HG02759 (cell line): ENCODE data around the gene PDE8A.
"Not testable (repeated sequence)": the region's sequence is repeated elsewhere in the genome, so short reads cannot be mapped to it uniquely, and the experiment has no call there.

ENCODE experiments used
- ATAC-seq: cut with Tn5 transposase; IDR thresholded peaks from one replicate; pipeline ENCODE4 v1.9.1; 2021; ENCODE audit warnings: mild to moderate bottlenecking, moderate library complexity; ENCODE audit not compliant: unreplicated experiment

The PDE8A gene

DNA sequence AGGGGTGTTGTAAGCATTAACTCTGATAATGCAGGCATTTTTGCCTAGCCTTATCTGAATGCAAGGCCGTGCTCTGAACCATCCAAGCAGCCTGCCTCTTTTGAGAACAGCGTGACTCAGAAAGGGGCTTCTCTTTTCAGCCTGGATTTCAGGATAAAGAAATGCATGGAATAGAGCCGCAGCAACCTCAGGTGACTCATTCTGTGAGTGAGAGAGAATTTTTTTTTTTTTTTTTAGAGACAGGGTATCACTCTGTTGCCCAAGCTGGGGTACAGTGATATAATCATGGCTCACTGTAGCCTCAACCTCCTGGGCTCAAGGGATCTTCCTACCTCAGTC, 20.6 kb upstream of the PDE8A start:
- ATAC-seq, result no peak

DNA sequence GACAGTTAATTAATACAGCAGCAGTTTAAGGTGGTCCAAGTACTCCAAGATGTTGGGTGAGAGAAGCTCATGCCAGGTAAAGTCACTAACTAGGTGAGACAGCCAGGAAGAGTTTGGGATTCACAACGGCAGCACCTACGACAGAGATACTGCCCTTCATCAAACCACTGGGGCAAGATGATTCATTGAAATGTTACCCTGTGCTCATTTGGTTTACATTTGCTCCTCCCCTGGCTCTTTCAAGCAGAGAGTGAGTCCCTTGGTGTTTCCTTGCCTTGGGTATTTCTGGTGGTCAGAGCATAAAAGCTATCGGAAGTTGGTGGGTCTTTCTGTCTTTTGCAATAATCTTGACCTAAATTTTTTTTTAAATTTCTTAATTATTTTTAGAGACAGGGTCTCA, 19.9 kb upstream of the PDE8A start:
- ATAC-seq, result no peak

DNA sequence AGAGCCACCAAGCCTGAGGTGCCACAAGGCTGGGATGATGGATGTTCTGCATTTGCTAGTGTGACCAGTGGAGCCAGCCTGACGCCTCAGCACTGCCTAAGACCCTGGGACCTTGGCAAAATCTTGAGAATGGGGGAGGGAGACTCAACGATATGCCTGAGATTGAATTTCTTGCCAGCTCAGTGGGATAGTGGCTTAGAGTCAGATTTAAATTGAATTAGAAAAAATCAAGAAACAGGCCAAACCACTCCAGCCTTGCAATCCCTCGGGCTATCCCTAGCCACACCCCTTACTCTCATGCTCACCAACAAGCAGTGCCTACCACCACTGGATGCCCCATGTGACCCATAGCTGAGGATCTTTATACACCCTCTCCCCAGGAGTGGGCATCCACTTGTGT, 18.7 kb upstream of the PDE8A start:
- ATAC-seq, result no peak

DNA sequence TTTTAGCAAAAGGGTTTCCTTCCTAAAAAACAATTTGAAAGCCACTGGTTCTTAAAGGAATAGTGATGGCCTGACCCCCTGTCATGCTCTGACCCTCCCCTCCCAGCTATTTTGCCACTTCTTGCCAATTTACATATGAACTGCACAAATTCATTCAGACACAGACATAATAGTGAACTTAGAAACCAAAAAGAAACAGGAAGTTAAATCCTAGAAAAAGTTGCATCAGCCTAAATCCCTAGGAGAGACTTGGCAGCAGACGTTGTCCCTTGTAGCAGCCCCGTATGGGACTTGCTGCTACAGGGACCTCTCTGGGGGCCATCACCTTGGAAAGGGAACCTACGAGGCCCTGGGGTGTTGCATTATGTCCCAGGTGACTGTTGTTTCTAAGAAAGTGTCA, 14.3 kb upstream of the PDE8A start:
- ATAC-seq, result no peak

DNA sequence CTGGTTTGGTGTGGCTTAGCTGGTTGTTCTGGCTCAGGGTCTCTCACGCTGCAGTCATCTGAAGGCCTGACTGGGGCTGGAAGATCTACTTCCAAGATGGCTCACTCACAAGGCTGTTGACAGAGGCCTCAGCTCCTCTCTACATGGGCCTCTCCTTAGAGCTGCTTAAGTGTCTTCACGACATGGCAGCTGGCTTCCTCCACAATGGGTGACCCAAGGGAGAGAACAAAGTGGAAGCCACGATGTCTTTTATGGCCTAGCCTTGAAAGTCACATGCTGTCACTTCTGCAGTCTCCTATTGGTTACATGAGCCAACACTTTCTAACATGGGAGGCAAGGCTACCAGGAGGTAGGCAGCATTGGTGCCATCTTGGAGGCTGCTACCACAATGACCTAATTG, 13.4 kb upstream of the PDE8A start:
- ATAC-seq, result no peak

DNA sequence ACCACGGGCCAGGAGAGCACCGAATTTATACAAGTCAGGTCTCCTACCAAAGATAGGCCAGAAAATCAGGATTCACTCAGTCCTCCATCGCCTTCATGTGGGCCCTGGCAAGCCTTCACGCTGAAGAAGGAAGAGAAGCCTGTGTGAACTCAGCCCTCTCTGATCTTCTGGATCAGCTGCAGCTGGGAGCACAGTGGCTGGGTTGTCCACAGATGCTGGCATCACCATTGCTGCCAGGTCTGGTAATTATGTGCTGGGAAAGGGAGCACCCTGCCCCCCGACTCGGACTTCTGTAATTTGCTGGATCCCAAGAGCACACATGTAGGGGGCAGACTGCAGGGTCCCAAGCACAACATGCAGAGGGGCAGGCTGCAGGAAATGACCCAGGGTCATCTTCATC, 12.4 kb upstream of the PDE8A start:
- ATAC-seq, result no peak

DNA sequence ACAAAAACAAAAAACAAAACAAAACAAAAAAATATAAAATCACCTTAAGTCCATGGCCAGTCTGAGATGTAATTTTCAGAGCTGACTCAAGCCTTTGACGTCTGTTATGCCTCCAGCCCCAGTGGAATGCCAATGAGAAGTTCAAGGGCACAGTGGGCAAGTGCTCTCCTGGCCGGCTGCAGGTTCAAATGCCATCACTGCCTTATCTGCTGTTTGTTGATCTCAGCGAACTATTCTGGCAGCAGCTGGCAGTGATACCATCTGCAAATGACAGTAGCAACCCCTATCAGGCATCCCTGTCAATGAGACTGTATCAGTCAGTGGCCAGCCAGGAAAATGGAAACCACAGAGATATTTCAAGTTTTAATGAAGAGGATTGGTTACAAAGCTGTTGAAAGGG, 10.8 kb upstream of the PDE8A start:
- ATAC-seq, result no peak

DNA sequence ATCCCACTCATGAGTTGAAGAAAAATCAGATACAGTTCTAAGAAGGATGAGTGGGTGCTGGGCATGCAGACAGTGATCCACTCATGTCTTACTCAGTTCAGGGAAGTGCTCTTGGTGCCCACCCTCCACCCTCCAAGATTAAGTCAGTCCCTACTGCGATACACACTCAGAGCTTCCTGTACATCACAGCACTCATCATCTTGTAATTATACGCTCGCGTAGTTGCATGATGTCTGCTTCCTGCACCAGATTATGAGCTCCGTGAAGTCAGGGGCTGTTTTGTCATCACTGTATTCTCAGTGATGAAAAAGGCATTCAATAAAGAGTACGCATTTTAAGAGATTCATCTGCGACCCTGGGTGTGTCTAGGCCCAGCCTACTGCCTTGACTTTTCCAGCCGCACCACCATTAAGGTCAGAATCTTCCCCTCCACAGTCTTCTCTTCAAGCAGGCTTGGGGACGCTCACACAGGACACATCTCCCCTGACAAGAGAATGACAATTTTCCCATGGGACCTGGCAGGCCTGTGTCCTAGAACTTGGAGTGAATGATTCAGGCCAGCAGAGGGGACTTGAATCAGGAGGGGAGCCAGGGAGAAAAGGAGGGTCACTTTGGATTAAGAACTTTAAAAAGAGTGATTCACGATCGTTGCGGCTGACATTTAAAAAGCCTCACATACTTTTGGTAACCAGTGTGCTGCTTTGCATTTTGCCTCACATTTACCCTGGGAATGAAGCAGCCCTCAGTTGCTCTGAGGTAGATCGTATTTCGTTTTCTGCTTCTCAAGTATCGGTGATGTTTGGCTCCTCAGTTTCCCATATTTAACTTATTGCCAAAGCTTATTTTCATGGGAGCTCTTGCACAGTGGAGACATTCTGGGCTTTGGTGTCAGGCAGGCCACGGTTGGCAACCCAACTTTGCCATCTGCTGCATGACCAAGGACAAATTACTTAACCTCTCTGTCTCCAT, 7.9 kb upstream of the PDE8A start:
- ATAC-seq, result no peak

DNA sequence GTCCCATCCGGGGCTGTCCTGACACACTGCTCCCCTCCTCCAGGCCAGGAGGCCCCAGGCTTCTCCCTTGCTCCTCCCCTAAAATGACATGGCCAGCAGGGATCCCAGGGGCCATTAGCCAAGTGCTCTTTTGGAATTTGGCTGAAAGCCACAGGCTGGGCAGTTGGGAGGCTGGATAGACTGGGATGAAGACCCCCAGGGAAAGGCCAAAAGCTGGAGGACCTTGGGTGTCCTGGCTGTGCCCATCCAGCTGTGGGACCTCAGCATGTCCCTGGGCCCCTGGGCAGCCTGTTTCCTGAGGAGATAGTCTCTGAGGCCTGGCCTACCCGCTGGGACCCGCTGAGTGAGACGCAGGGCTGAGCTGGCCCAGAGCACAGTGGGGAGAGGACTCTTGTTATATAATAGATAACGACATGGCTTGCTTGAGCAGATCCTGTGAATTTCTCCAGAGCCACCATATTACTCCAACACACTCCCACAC, 5.7 kb upstream of the PDE8A start:
- no peak for ATAC-seq

DNA sequence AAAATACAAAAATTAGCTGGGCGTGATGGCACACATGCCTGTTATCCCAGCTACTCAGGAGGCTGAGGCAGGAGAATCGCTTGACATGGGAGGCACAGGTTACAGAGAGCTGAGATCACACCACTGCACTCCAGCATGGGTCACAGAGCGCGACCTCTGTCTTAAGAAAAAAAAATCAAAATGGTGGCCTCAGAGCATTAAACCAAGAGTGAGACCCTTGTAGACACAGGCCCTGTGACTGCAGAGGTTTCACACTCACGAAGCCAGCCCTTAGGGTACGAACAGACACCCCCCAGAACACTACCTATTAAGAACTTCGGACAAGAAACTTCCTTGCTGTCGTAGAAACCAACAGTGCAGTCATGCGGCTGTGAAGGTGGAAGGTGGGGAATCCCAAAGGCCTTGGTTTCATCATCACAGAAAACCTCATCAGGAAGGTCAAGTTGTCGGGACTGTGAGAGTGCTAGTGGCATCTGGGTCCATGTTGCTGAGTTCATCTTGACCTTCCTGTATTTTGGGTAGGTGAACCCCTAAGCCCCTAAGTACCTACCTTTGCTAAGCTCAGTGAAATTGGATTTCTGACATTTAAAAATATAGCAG, 4.8 kb upstream of the PDE8A start:
- no peak for ATAC-seq

DNA sequence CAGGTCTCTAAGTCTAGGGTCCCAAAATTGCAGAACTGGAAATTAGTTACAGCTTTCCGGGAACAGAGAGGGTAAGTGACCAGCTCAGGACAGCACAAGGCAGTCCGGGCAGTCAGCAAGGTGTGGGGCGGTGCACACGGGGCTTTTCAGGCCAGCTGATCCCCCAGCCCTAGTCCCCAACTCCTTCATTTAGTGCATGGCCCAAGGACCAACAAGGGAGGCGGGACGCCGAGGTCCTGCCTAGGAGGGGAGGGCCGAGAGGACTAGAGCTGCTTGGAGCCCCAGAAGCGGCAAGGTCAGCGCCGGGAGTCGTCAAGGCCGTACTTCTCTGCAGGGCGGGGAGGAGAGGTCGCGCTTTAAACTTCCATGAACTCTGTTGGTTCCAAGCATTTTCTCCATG, 2.0 kb upstream of the PDE8A start:
- ATAC-seq, result no peak

DNA sequence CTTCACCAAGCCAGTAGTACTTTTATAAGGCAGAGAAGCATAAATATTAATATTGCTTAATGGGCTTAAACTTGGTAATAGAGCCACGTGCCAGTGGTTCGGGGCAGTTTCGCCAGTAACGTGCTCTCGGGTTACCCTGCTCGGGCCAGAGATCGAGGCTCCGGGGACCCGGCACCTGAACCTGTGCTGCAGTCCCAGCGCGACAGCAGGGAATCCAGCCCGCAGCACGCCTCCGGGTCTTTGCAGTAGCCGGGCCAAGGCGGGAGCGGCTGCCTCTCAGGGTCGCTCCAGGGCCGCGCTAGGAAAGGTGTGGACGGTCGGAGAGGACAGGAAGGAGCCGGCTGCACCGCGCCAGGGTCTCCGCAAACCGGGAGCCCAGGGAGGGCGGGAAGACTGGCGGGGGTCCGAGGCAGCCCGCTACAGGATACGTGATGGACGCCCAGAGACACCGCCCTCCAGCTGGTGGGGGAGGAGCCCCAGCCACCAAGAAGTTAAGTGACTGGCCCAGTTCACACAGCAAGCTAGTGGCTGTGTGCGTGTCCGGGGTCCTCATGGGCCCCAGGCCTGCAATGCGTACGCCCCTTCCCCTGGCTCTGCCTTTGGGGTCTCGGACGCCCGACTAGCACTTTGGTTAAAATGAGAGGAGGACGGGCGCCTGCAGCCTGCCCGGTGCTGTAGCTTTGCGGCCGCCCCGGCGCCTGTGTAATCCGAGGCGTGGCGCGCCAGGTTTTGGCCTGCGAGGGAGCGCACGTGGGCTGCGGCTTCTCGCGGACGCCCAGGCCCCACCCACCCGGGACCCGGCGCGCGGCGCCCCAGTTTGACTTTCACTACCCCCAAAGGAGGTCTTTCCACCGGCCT, 1.2 kb upstream of the PDE8A start:
- peak; percentile 52 for ATAC-seq

DNA sequence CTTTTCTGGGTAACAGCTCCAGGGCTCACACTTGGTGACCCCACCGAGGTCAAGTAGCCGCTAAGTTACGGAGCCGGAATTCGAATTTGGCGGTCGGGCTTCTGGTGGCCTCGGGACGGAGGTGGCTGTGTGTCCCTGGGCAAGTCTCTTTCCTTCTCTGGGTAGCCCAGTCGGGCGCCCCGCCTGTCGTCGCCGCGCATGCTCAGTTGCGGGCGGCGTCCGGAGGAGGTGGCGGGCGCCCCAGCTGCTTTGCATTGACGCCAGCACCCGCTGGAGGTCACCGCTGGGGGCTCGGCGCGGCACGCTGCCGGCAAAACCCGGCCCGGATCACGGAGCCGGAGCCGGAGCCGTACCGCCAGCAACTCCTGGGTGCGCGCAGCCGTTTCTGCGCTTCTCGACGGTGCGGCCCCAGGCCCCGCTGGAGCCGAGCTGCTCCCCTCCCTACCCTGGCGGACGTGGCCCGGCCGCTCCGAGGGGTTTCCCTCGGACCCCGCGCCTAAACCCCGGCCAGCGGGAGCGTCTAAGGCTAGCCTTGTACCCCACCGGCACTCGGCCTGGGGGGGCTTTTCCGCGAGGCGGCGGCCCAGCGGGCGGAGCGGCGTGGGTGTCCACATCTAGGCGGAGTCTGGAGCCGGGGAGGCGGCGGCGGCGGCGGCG, 474 bp upstream of the PDE8A start:
- peak; percentile 60 for ATAC-seq

DNA sequence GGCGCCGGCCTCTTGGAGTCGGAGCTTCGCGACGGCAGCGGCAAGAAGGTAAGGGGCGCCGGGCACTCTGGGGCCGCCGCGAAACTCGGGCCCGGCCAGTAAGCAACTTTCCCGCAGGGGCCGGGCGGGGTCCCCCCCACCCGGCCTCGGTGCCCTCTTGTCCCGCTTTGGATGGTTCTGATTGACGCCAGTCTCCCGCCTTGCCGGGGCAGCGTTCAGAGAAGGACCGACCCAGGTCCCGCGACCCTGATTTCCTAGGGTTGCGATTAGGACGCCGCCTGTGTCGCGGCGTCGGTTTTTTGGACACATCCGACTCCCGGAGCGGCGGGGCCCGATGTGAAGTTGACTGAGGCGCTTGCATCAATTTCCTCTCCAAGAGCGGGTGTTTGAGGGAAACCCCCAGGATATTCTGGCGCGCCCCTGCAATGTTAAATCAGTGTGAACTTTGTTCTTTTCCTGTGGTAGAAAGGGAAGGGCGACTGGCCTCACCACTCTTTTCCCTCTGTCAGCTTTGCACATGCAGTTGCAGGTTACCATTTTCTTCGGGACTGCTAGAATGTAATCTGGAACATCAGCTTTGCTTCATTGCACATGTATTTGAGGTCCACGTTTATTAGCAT, 755 bp downstream of the PDE8A start:
- no peak for ATAC-seq

DNA sequence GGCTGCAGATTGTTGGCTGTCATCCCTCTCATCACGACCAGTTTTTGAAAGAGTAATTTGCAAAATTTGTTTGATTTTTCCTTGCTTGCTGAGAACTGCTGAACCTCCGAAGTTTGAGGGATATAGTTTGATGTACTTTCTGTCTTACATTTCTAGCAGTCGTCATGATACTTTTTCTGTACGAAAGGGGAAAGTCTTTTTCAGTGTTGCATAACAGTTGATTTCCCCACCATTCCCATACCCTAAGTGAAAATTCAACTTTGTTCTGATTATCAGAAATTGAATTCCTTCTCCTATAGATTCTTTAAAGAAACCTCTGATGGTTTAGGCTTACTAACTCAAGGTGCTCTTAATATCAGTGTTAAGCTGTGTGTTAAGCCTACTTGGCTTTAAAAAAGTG, 1.6 kb downstream of the PDE8A start:
- ATAC-seq, result no peak

DNA sequence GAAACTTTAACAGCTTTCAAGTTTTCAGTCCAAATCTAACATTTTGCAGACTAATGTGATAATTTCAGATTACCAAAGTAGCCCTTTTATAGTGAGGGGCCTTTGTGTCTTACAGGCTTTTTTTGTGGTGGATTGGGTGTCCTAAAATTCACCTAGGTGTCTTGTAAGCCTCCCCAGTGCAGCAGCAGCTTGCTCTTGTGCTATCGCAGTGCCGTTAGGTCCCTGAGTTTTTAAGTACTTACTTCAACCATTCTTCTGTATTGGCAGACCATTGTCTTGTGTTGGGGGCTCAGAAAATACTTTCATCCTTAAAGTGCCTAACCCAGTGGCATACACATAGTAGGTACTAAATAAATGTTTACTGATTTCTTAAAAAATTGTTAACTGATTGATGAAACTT, 2.1 kb downstream of the PDE8A start:
- ATAC-seq, result no peak

DNA sequence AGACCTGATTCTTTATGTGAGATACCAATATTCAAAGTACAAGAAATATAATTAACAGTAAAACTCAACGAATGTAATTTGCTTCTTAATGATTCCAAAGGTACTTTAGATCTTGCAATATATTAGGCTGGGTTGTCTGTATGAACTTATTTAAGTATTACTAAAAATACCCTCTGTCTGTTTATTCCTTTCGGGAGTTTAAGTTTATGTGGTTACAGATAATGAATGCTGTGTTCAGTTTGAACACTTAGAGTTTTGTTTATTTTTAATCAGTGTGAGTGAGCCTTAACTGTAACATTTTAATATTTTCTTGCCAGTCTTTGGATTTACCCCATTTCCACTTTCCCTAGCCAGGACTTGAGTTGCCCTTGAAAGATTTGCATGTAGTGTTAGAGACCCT, 3.5 kb downstream of the PDE8A start:
- no peak for ATAC-seq

DNA sequence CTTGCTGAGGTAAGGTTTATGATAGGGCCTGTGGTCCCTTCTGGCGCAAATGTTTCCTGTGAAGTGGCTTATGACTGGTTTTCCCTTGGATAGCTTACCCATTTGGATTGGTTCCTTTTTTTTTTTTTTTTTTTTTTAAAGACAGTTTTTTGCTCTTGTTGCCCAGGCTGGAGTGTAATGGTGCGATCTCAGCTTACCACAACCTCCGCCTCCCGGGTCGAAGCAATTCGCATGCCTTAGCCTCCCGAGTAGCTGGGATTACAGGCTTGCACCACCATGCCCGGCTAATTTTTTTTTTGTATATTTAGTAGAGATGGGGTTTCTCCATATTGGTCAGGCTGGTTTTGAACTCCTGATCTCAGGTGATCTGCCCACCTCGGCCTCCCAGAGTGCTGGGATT, 5.7 kb downstream of the PDE8A start:
- ATAC-seq, result not testable (repeated sequence)

DNA sequence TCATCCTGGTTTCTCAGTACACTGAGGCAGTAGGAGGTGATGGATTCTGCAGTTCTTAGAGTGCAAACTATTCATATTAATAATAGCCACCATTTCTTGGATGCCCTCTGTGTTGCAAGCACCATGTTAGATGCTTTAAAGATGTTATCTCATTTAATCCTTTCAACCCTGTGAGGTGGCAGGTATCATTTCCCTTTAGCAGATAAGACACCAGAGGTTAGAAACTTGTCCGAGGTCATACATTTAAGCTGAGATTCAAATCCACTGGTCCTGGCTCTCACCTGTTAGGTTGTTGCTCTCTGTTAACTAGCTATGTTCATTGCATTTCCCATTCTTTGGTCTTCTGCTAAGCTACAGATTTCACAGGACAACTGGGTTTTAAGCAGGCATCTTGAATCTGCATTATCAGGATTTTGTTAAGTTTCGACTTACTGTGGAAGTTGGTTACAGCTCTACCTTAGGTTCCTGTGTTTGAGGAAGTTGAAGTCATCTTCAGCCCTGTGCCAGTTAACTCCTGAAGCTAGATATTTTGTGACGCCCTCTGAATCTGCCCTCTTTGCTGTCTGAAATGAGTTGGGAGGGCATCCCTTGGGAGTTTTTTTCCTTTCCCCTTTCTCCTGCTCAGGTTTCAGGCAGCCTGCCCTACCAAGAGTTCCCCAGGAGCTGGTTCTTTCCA, 6.4 kb downstream of the PDE8A start:
- peak; percentile 40 for ATAC-seq
